HepG2 (cell line): ENCODE data around the gene MDM4. TPM values are rescaled to one million over a fixed set of nuclear protein-coding genes. Genes with fewer than 3 reads are reported as not detected.

Source experiments
- AFF4 ChIP-seq: sonication (generic); formaldehyde crosslinking; IDR thresholded peaks from 2 replicates; pipeline ENCODE4 v1.4.0; 2020; ENCODE audit warnings: missing genetic modification reagents
- CHCHD3 ChIP-seq: sonication (generic); formaldehyde crosslinking; IDR thresholded peaks from 2 replicates; pipeline ENCODE4 v1.8.0; 2022; ENCODE audit warnings: mild to moderate bottlenecking, missing genetic modification reagents, moderate library complexity
- FOSL2 ChIP-seq: sonication (generic); formaldehyde crosslinking; IDR thresholded peaks from 2 replicates; pipeline ENCODE4 v1.4.0; 2020; ENCODE audit warnings: missing genetic modification reagents
- HNF4A ChIP-seq: sonication (generic); formaldehyde crosslinking; IDR thresholded peaks from 2 replicates; pipeline ENCODE4 v1.4.0; 2020; ENCODE audit warnings: missing genetic modification reagents
- KAT8 ChIP-seq: IDR thresholded peaks from 2 replicates; pipeline ENCODE4 v1.6.1; 2016; ENCODE audit warnings: missing genetic modification reagents, missing compliant biosample characterization
- KLF11 ChIP-seq: IDR thresholded peaks from 2 replicates; pipeline ENCODE4 v1.6.1; 2016; ENCODE audit warnings: missing compliant biosample characterization
- KLF13 ChIP-seq: sonication (generic); formaldehyde crosslinking; IDR thresholded peaks from 2 replicates; pipeline ENCODE4 v1.4.0; 2020; ENCODE audit warnings: mild to moderate bottlenecking, missing genetic modification reagents
- NFIB ChIP-seq: sonication (generic); formaldehyde crosslinking; IDR thresholded peaks from 2 replicates; pipeline ENCODE4 v1.9.0; 2021; ENCODE audit warnings: missing genetic modification reagents, mild to moderate bottlenecking, borderline replicate concordance
- RARA ChIP-seq: IDR thresholded peaks from 2 replicates; pipeline ENCODE4 v1.6.1; 2016; ENCODE audit warnings: missing genetic modification reagents, missing compliant biosample characterization
- SRSF9 ChIP-seq: fragments of 200-400 bp; formaldehyde crosslinking; IDR thresholded peaks from 2 replicates; pipeline ENCODE4 v1.6.1; 2018; ENCODE audit warnings: borderline replicate concordance, mild to moderate bottlenecking, low read depth, low read length; ENCODE audit not compliant: insufficient read depth, poor library complexity, severe bottlenecking
- STAG1 ChIP-seq: sonication (generic); formaldehyde crosslinking; IDR thresholded peaks from 2 replicates; pipeline ENCODE4 v1.4.0; 2020; ENCODE audit warnings: missing genetic modification reagents
- TBL1XR1 ChIP-seq: fragments of 150-350 bp; IDR thresholded peaks from 2 replicates; pipeline ENCODE4 v1.6.1; 2014; ENCODE audit warnings: borderline replicate concordance, low read length; ENCODE audit not compliant: partially characterized antibody
- YEATS2 ChIP-seq: sonication (generic); formaldehyde crosslinking; IDR thresholded peaks from 2 replicates; pipeline ENCODE4 v1.4.0; 2020; ENCODE audit warnings: missing genetic modification reagents, borderline replicate concordance
- ZBTB7B ChIP-seq: sonication (generic); formaldehyde crosslinking; IDR thresholded peaks from 2 replicates; pipeline ENCODE4 v1.4.0; 2020; ENCODE audit warnings: missing genetic modification reagents
- ZEB1 ChIP-seq: IDR thresholded peaks from 2 replicates; pipeline ENCODE4 v1.6.1; 2012; ENCODE audit warnings: mild to moderate bottlenecking, low read depth, inconsistent platforms; ENCODE audit not compliant: insufficient replicate concordance
- ZFP82 ChIP-seq: sonication (generic); formaldehyde crosslinking; IDR thresholded peaks from 2 replicates; pipeline ENCODE4 v1.5.1; 2020; ENCODE audit warnings: mild to moderate bottlenecking, missing genetic modification reagents, borderline replicate concordance
- ZNF225 ChIP-seq: sonication (generic); formaldehyde crosslinking; IDR thresholded peaks from 2 replicates; pipeline ENCODE4 v1.4.0; 2020; ENCODE audit warnings: mild to moderate bottlenecking, missing genetic modification reagents
- ZNF317 ChIP-seq: sonication (generic); formaldehyde crosslinking; IDR thresholded peaks from 2 replicates; pipeline ENCODE4 v1.5.0; 2020; ENCODE audit warnings: mild to moderate bottlenecking, missing genetic modification reagents
- ZNF75D ChIP-seq: sonication (generic); formaldehyde crosslinking; IDR thresholded peaks from 2 replicates; pipeline ENCODE4 v1.8.1; 2023; ENCODE audit warnings: missing genetic modification reagents, mild to moderate bottlenecking, borderline replicate concordance
- ZSCAN30 ChIP-seq: sonication (generic); formaldehyde crosslinking; IDR thresholded peaks from 2 replicates; pipeline ENCODE4 v1.5.0; 2020; ENCODE audit warnings: mild to moderate bottlenecking, missing genetic modification reagents
- polyA plus RNA-seq, 8 experiments: library from polyadenylated mRNA; depleted of rRNA in 3 of 8; stranded (reverse) in 7 of 8; unstranded in 1 of 8; fragments of >200 nt; fragmentation: Illumina TruSeq in 4 of 8; extraction: Trizol in 4 of 8; gene quantifications; 2 replicates each; pipeline versions ENCODE4 v1.2.1 to v1.2.3, GENCODE V29; 2011 to 2016; ENCODE audit warnings: low read depth in 4 of 8, missing spikeins in 1 of 8, mixed read lengths in 1 of 8; ENCODE audit not compliant: insufficient read depth in 1 of 8
- total RNA-seq, 5 experiments: library from RNA; depleted of rRNA; stranded (reverse); fragments of >200 nt; fragmentation: Illumina TruSeq; extraction: Trizol; gene quantifications; 2 replicates each; pipeline ENCODE4 v1.2.3, GENCODE V29; 2016; ENCODE audit warnings: low read depth in 1 of 5
- TF ChIP-seq, protein P1 (sequence below): sonication (generic); formaldehyde crosslinking; IDR thresholded peaks from 2 replicates; pipeline ENCODE4 v1.5.0; 2020; ENCODE audit warnings: missing genetic modification reagents, mild to moderate bottlenecking, borderline replicate concordance

Gene MDM4
- total and polyA plus RNA-seq, 2 of the 13 experiments (the other 11 are each of a cell fraction or from before 2014, with no cell fraction given), result 14.9 to 19.0 TPM

DNA sequence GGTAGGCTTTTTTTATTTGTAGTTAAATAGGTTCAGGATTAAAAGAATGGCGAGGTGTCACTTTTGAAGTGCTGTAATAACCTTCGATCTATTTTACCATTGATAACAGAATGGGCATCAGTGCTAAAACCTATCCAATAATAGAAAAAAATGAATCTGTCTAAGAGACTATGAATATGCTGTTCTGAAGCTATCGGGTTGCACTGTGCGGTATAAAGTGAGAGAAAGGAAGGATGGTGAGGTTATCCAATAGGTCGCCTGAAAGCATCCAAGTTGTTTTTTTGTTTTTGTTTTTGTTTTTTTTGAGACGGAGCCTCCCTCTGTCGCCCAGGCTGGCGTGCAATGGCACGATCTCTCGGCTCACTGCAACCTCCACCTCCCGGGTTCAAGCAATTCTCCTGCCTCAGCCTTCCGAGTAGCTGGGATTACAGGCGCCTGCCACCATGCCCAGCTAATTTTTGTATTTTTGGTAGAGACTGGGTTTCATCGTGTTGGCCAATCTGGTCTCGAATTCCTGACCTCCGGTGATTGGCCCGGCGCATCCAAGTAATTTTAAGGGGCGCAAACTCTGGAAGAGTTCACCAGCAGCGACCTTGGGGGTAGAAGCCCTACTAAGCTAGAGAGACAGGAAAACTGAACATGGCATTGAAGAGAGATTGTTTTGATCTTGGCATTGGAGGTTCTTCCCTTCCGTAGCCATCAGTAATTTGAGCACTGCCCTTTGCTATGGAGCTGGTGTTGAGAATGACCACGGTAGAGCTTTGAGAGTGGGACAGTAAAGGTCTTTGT lies 8.7 kb upstream of the MDM4 start (continued):
- 0 out of 2 replicates have a peak, but pooled peaks have one; percentile 19 for TF ChIP-seq KLF11 (CRISPR knock-in tag)
- TF ChIP-seq KLF13 (CRISPR knock-in tag), result no peak
- no peak for TF ChIP-seq SRSF9
- no peak for TF ChIP-seq YEATS2 (CRISPR knock-in tag)
- no peak for TF ChIP-seq ZBTB7B
- TF ChIP-seq ZFP82 (CRISPR knock-in tag), result no peak
- TF ChIP-seq ZEB1, result no peak
- TF ChIP-seq TBL1XR1, result no peak
- no peak for TF ChIP-seq ZNF317
- no peak; the same call in 1 of the 2 replicates for TF ChIP-seq RARA (CRISPR knock-in tag)
- no peak; the same call in 1 of the 2 replicates for TF ChIP-seq KAT8 (CRISPR knock-in tag)
- no peak for TF ChIP-seq ZSCAN30 (CRISPR knock-in tag)
- TF ChIP-seq ZNF225 (CRISPR knock-in tag), result no peak
- TF ChIP-seq NFIB (CRISPR knock-in tag), result no peak
- TF ChIP-seq ZNF75D (CRISPR knock-in tag), result no peak
- no peak for TF ChIP-seq STAG1 (CRISPR knock-in tag)
- TF ChIP-seq AFF4 (CRISPR knock-in tag), result no peak
- TF ChIP-seq FOSL2 (CRISPR knock-in tag), result 0 out of 2 replicates have a peak, but pooled peaks have one; percentile 4
- no peak for TF ChIP-seq HNF4A
- TF ChIP-seq CHCHD3 (CRISPR knock-in tag), result no peak
- TF ChIP-seq, protein P1, sequence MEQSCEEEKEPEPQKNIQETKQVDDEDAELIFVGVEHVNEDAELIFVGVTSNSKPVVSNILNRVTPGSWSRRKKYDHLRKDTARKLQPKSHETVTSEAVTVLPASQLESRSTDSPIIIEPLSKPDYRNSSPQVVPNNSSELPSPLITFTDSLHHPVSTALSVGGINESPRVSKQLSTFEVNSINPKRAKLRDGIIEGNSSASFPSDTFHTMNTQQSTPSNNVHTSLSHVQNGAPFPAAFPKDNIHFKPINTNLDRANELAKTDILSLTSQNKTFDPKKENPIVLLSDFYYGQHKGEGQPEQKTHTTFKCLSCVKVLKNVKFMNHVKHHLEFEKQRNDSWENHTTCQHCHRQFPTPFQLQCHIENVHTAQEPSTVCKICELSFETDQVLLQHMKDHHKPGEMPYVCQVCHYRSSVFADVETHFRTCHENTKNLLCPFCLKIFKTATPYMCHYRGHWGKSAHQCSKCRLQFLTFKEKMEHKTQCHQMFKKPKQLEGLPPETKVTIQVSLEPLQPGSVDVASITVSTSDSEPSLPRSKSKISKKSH (CRISPR knock-in tag), result no peak
